Left colon (tissue), 2 donors: ENCODE measurements around the gene PLD1. TPM values are rescaled to one million over a fixed set of nuclear protein-coding genes. Genes with fewer than 3 reads are reported as not detected.
"Not testable (repeated sequence)": the region's sequence is repeated elsewhere in the genome, so short reads cannot be mapped to it uniquely, and the experiment has no call there.

ENCODE experiments used
- ATAC-seq: fragments of 200-7000 bp; cut with Tn5 transposase; one replicate; pipeline ENCODE4 v1.9.1; 2020; ENCODE audit warnings: mild to moderate bottlenecking, moderate library complexity
- DNase-seq, 2 donors: peaks; one replicate each; pipeline ENCODE4 v3.0.0-alpha.2; 2020
- intact Hi-C, 2 donors: fragments of 100-400 bp; cut with DNase I in 1 of 2; cut with micrococcal nuclease in 1 of 2; formaldehyde crosslinking; loops; one replicate each; pipeline versions ENCODE4 v1.11.2 to v1.14.0; 2022; cut with DNase I, micrococcal nuclease
- total RNA-seq, 2 donors: library from RNA; stranded (reverse); fragmentation: NEBNext Ultra II Directional; extraction: Animal tissue kit (Norgen Biotek cat#: 25700); gene quantifications; one replicate each; pipeline ENCODE4 v1.2.1, GENCODE V29; 2021
- donor health status: DM: no; HTN: no; CAD: no.
- donor health status: DM: yes; HTN: yes; CAD: no.

The PLD1 gene
- total RNA-seq, 2 donors from 2014 or later, result 79.7 to 109 TPM

- intact Hi-C loops, result loop anchor here (5.0 to 10.0 kb wide), 4 partner anchors 400 to 603 kb away; no protein-coding TSS in a partner anchor
- ATAC-seq, result no peak
- DNase-seq, result no peak
These were observed 245.4 kb downstream of the PLD1 start for GRCh38 chr3:171564748-171565480.

DNA sequence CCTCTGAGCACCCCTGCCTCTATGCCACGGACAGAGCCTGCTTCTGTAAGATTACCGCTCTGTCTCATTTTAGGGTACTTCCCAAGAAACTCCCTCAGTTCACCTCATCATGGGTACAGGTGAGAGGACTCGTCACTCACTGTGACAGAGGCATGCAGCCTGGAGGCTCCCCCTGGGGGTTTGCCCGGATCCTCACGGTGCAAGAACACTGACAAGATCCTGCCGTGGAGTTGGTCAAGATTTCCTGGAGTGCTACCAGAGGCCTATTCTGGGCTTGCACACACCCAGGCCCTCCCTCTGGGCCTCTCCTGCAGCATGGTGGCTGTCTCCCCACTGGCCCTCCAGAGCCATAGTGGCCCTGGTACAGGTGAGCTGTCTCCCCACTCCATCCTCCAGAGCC lies 247.0 kb downstream of the PLD1 start:
- ATAC-seq (no peak), DNase-seq (no peak)
- intact Hi-C loops, result loop anchor here (10.0 kb wide), 2 partner anchors 398 to 598 kb away; no protein-coding TSS in a partner anchor

DNA sequence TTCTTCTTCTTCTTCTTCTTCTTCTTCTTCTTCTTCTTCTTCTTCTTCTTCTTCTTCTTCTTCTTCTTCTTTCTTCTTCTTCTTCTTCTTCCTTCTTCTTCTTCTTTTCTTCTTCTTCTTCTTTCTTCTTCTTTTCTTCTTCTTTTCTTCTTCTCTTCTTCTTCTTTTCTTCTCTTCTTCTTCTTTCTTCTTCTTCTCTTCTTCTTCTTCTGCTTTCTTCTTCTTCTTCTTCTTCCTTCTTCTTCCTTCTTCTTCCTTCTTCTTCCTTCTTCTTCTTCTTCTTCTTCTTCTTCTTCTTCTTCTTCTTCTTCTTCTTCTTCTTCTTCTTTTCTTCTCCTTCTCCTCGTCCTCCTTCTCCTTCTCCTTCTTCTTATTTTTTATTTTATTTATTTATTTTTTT lies 247.8 kb downstream of the PLD1 start:
- not testable (repeated sequence) for ATAC-seq, DNase-seq
- intact Hi-C loops, result loop anchor here (10.0 kb wide), 2 partner anchors 398 to 598 kb away; no protein-coding TSS in a partner anchor

DNA sequence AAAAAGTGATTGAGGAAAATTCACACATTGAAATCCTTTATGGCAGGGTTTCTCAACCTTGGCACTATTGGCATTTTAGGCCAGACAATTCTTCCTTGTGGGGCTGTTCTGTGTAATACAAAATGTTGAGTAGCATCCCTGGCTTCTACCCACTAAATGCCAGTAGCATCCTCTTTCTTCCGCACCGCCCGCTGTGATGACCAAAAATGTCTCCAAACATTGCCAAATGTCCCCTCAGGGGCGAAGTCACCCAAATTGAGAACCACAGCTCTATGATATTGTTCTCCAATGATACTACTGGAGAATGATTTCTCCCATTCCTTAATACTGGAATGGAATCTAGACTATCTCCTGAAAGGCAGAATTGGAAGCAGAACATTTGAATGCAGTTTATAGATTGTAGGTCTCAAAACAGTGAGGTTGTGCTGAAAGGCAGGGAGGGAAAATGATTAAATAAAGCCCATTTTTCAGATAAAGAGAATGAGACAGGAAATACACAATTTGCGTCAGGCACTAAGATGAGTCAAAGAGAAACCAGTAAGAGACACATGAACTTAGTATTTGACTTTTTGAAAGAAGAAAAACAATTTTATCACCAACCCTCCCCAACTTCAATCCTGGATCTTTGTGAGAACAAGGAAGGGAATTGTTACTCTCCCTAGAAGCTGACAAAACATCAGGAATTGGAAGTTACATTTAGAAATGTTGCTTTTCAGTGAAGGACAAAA lies 248.5 kb downstream of the PLD1 start:
- intact Hi-C loops, result loop anchor here (10.0 kb wide), 2 partner anchors 397 to 597 kb away; no protein-coding TSS in a partner anchor
- no peak for ATAC-seq
- DNase-seq, result no peak

- no peak for DNase-seq
- intact Hi-C loops, result no loop called here
- no peak for ATAC-seq
These were observed 250.7 kb downstream of the PLD1 start for GRCh38 chr3:171559586-171559985.

DNA sequence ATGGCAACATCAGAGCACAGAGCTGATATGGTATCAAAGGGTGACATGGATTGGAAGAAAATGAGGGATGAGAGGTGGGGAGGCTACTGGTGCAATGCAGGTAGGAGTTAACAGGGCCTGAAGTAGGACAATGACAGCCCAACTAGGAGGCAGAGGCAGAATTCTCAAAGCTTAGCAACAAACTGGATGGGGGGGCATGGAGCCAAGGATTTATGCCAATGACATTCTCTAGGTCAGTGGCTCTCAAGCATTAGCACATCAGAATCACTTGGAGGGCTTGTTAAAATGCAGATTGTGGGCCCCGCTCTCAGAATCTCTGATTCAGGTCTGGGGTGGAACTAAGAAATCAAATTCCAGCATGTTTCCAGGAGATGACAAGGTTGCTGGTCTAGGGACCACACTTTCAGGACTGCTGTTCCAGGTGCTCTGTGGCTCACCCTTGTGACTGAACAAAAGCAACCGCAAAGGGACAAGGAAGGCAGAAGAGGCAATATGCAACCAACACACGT lies 252.0 kb downstream of the PLD1 start:
- DNase-seq (no peak), ATAC-seq (no peak)
- intact Hi-C loops, result no loop called here

DNA sequence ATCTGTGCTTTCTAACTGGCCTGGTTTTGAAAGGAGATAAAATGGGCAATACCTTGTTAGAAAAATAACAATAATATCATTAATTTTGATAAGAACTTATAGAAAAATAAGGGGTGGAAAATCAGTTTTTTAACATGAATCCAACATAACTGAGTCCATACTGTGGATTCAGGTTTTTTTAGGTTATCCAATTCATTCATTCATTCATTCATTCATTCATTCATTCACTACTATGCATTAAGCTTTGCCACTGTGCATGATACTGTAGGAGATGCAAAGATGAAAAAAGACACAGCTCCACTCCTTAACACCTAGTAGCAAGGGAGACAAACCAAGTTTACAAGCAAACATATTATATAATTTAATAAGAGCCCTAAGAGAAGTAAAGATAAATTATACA lies 253.1 kb downstream of the PLD1 start:
- ATAC-seq (no peak), DNase-seq (no peak)
- intact Hi-C loops, result no loop called here

GRCh38 chr3:171556574-171557145 lies 253.6 kb downstream of the PLD1 start:
- no peak for DNase-seq

DNA sequence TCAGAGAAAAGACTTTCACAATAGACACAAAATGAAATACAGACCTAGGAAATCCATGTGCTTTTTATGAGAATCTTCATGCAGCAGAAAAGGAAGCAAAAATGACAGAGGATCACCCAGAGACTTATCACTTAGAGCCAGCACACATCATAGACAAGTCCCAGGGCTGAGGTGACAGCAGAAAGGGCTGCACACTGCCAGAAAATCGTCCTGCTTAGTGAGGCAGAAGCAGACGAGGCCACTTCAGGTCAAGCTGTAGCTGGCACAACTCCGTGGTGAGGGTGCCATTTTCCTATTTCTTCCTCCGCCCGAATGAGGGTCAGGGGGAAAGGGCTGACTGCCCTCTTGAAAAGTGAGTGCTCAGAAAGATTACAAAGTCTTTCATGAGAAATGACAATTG lies 254.1 kb downstream of the PLD1 start:
- ATAC-seq (no peak), DNase-seq (no peak)
- intact Hi-C loops, result no loop called here

More at GRCh38 chr3:171556574-171557145, 253.6 kb downstream of the PLD1 start:
- intact Hi-C loops, result no loop called here
- ATAC-seq, result no peak

DNA sequence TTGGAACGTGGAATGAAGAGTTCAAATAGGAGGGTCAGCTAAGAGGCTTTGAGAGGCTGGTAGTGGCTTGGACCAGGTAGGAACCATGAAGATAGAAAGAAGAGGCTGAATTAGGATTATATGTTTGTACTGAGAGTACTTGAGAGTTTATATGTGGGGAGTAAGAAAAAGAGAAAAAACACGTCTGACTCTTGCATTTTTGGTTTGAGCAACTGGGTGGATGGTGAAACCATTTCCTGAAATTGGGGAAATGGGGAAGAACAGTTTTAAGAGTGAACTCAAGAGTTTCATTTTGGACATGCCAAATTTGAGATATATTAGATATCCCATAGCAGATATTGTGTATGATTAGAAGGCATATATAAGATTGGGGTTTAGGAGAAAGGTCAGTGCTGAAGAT lies 257.2 kb downstream of the PLD1 start:
- ATAC-seq, result no peak
- intact Hi-C loops, result no loop called here
- no peak for DNase-seq

- intact Hi-C loops, result no loop called here
- ATAC-seq (no peak), DNase-seq (no peak)
These were observed 257.8 kb downstream of the PLD1 start for GRCh38 chr3:171552531-171552930.

DNA sequence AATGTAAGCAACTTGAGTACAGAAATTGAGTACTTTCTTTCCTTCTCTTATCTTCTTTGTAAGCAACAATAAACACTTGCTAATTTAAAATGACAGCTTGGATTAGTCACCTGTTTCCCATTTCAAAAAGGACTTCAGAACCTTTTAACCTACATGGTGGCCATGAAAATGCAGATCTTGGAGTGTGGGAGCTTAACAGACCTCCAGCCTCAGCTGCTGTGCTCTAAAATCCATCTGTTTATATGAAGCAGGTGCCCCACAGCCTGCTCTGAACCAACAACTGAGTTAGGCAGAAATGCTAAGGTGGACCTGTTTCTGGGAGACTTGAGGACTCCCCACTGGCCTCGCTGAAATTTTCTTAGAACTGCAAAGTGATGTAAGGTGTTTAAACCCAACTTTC lies 259.0 kb downstream of the PLD1 start:
- intact Hi-C loops, result no loop called here
- DNase-seq, result no peak
- ATAC-seq, result no peak

Other genes with a start within 250 kb of the PLD1 start
- gene TMEM212, start 32.9 kb upstream of the PLD1 start, total RNA-seq, result not detected
- 100 to 1,000 TPM; 100 to 113 TPM for gene FNDC3B, start 229.1 kb upstream of the PLD1 start, total RNA-seq